TTC549 (cell line): ENCODE measurements around the gene SFMBT2.

Experiments
- FAIRE-seq: peaks from 2 replicates; lab custom pipeline; 2012; peaks lifted over from hg19 to GRCh38; lab: Jason Lieb, UNC

SFMBT2 gene

DNA sequence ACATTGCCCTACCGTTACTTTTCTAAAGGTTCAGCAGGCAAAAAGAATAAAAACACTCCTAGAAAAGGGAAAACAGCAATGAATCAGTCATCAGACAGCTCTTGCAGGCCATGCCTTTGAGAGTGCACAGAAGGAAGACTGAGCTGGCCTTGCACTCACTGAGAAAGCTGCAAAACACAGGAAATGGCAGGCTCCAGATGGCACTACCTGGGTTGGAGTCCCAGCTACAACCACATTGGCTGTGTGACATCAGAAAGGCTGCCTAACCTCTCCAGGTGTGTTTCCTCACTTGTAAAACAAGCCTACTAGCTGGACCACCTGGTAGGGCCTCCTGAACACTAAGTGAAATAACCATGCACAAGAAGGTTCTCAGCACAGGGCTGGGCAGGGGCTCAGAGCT lies 113.7 kb downstream of the SFMBT2 start:
- FAIRE-seq, result no peak

DNA sequence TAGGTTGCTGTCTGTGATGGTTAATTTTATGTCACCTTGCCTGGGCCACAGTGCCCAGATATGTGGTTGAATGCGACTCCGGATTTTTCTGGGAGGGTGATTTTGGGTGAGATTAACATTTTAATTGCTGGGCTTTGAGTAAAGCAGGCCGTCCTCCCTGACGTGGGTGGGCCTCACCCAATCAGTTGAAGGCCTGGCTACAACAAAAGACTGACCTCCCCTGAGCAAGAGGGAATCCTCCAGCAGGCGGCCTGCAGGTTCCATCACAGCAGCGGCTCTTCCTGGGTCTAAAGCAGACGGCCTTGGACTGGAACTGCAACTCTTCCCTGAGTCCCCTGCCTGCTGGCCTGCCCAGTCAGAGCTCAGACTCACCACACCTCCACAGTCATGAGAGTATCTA lies 114.2 kb downstream of the SFMBT2 start:
- no peak for FAIRE-seq

DNA sequence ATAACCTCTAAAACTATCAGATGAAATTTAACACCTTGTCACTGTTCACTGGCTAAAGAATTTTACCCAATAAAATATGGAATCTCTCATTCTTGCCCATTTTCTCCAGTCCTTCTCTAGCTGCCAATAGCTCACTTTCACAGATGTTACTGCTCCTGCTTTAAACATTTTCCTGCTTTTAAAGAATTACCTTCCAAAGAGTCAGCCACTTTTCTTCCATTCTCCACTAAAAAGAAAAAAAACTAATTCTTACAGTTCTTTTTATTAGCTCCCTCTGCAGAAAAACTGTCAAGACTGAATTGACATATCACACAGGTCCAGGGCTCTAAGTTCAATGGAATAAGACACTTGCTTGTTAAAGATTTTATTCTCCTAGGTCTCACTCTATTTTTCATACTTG lies 114.8 kb downstream of the SFMBT2 start:
- no peak for FAIRE-seq

DNA sequence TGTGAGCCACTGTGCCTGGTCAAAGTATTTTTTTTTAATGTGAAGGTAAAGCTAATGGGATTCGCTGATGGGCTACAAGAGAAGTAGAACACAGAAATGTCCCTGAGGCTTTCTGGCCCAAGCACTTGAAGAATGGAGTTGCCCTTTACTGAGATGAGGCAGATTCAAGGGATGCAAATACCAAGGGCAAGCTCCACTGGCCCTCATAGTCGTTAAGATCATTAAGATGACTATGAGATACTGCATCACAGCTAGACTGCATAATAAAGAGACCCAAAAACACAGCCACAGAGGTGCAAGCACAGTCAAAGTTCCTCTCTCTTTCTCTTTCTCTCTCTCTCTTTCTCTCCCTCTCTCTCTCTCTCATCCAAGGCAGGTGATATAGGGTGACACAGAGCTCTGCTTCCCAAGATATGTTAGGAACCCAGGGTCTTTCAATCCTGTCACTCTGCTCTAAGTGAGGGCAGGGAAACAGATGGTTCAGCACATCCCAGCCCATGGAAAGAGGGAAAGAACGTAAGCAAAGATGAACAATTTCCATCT lies 117.4 kb downstream of the SFMBT2 start:
- FAIRE-seq, result no peak

DNA sequence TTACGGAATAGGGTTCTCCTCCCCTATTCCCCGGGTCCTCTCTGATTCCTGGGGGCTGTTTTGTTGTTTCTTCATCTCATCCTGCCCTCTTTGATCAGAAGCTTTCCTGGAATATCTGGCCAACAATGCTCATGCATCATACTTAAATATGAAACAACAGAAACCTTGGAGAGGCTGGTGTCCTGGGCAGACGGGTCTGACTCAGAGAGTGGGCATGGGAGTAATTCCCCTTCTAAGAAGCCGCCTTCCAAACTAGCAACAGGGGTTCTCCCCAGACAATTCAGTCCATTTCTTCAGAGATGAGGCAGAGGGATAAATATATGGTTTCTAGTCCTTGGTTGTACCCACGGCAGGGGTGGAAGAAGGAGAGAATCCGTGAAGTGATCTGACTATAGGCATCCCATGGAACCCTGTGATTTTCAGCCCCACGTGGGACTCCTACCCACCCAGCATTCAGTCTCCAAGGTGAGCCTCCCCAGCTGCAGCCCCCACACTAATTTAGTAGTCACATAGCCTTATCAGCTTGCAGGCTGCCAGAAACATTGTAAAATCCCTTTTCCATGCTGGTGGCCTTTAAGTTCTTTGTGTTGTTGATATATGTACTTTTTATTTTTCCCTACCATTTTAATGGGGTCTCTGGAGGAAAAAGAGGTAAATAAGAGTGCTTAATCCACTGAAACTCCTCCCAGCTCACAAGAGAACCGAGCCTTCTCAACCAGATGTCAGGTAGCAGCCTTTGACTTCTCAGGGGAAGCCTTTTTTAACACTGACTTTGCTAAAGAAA lies 119.2 kb downstream of the SFMBT2 start:
- no peak for FAIRE-seq

DNA sequence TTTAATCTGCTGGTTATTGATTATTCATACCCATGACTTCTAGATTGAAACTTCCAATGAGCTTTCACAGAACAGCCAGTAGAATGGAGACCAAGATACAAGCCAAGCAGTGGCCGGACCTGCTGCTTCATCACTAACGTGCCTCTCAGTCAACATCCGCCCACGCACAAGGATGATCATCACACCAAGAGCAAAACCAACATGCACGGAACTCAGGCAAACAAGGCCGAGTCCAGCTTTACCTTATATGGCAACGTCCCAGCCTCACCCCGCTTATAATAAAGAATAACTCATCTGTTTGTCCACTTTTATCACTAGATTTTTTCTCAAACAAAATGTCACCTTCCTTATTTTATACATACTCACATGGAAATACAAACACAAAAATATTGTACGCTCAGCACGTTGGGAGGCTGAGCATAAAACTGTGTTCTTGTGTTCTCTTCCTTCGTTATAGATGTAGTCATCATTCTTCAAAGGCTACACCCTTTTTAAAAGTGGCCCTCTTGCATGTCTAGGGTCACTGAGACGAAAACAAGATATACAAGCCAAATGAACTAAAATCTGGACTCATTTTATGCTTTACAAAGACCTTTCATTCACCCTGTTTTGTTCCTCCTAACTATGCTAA lies 122.7 kb downstream of the SFMBT2 start:
- FAIRE-seq, result no peak

DNA sequence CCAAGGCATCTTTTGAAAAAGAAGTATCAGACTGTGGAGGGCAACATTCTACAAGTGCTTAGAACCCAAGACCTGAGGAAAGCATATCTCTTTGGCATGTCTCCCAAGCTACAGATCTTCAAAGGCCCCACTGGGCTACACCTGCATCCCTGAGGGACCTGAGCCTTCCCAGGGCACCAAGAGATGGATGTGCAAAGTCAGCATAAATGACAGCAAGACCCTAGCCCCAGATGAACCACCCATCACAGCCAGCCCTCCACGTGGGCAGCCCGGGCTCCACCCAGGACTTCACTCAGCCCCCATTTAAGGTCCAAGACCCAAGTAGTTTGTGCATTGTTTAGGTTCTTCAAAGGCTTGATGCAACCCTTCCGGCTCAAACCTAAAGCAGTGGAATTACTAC lies 123.5 kb downstream of the SFMBT2 start:
- no peak for FAIRE-seq

DNA sequence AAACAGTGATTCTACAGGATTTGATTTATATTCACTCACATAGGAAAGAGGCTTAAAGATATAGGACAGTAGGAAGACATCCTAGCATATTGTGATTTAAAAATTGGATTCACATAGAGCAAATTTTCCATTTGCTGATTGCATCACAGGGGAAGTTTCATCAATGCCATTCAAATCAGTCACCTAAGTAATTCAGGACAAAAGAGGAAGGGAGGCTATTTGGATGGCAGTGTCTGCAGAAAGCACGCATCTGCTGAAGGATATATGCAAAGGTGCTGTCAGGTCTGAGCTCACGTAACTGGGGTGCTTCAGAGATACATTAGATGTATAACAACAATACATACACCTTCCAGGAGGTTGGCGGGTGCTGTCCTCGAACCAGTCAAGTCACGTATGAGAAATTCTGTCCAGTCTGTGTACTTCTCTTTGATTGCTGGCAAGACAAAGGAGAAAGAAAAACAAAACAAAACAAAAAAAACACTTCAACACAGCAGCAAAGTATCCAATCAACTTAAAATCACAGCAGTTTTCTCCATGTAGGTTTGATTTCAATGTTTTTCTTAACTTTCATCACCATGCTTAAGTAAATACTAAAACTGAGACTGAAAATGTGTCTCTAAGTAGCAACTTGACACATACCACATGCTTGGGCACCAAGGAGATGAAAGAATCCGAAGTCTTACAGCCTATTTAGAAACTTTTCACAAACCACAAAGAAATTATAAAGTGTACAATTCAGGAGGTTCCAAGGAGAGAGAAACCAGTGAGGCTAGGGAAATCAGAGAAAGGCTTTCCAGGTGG lies 125.1 kb downstream of the SFMBT2 start:
- no peak for FAIRE-seq

DNA sequence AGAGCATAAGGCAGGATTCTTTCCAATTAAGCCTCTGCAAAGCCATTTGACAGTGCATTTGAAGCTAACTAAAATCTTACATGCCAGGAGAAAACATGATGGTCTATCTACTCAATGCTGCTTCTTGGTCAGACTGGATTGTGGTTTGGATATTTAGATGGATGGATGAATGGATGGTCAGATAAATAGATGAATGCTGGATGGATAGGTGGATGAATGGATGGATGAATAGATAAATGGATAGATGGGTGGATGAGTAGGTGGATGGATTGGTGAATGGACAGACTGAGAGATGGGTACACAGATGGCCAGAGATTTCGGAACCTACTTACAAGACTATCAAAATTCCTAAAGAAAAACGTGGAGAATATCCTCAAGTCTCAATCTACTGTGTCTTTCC lies 127.6 kb downstream of the SFMBT2 start:
- no peak for FAIRE-seq

DNA sequence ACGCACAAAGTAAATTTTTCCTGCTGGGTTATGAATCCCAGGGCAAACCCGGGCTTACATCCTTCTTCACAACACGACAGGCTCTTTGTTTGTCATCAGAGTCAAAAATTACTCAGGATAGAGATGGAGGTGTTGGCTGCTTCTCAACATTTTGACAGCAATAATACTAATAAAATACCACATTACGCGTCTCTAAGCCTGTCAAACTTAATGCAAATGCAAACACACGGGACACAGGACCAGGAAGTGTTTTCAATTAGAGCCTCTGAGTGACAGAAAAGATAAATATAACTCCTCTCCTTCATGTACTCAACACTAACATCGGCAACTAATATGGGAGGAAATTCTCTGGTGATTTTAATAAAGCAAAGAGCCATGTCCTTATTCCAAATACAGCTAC lies 128.4 kb downstream of the SFMBT2 start:
- no peak for FAIRE-seq

DNA sequence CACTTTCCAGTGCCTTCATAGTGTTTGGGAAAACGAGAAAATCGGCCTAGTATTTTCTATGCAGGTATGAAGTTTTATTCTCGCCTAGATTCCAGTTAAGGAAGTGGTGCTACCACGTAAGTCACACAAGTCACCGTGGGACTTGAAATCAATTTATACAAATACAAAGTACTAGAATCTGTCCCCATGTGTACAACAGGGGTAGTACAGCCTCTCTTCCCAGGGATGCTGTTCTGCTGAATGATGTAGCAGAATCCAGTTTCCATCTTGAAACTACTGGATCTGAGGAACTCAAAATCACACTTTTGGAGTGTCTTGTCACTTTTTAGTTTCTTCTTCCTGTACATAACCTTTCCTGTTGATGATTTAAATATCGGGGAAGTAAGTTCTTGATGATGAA lies 129.4 kb downstream of the SFMBT2 start:
- no peak for FAIRE-seq

DNA sequence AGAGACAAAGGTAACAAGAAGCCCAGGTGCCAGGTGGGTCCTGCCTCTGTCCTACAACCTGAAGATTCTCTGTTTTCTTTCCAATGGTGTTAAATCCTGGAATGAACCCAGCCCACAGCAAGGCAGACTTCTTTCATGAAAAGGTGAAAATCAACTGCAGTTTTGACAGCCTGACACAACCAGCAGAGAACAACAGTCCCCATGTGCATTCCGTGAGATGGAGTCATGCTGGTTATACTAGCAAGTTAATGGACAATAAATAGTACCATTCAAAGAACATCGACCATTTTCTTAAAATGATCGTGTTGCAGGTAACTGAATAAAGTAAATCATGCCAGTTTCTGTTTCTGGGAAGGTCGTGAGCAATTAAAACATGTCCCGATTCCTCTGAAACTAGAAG lies 131.5 kb downstream of the SFMBT2 start:
- FAIRE-seq, result no peak

DNA sequence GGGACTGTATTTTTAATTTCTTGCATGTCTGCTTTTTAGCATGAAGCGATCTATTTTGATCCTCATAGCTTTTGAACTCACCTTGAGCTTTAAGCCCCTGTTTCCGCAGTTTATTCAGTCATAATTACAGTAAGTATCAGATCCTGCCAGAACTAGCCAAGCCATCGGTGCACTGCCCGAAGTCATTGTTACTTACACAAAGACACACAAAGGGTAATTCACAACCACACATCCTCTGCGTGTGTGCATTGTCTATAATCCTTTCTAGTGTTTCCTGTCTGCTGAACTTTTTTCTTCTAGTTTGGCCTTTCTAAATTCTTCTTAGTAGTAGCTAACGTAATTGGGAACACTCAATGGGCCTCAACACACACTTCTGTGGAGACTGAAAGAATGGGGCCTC lies 133.0 kb downstream of the SFMBT2 start:
- FAIRE-seq, result no peak

DNA sequence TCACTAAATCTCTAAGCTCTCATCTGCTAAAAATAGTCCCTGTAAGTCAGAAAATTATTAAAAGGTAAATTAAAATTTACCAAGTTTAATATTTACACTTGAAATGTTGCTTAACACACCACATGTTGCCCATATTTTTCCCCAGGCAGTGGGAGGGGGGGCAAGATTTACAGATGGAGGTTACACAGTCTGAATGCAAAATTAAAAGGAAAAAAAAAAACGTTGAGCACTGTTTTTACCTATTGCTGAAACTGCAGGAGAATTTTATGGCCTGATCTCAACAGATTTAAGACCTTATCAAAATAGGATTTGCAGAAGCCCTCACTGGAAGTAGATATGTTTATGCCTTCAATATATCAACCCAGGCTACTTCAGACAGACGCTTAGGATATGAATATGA lies 133.4 kb downstream of the SFMBT2 start:
- no peak for FAIRE-seq

DNA sequence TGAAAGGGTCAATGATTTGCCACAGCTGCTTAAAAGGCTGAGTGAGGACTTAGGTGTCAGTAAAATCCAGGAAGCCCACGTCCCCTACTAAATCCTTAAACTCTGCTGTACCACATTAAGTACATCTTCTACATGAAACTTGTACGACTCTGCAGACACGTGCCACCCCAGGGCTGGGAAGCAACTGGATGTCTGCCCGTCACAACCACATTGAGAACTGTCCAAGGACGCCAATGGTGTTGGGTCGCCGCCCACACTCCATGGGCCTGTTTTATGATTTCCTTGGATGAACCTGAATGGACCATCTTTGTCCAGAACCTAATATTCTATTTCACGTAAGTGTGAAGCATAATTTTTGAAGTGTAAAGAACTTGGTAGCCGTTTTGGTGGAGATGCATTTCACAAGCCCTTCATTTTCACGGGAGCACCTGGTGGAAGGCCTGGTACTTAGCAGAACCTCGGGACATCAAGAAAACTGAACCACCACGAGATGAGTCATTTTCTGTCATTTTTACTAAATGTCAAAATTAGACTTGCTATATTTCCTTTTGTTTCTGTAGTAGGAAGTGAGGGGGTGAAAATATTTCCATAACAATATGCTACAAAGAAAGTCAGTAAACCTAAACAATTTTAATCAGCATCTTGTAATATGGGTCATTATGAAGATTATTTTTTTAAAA lies 134.9 kb downstream of the SFMBT2 start:
- no peak for FAIRE-seq

DNA sequence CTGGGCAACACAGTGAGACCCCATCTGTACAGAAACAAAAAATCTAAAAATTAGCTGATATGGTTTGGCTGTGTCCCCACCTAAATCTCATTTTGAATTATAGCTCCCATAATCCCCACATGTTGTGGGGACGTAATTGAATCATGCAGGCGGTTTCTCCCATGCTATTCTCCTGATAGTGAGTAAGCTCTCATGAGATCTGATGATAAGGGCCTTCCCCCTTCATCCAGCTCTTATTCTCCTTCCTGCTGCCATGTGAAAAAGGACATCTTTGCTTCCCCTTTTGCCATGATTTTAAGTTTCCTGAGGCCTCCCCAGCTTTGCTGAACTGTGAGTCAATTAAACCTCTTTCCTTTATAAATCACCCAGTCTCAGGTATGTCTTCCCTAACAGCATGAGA lies 136.5 kb downstream of the SFMBT2 start:
- no peak for FAIRE-seq

DNA sequence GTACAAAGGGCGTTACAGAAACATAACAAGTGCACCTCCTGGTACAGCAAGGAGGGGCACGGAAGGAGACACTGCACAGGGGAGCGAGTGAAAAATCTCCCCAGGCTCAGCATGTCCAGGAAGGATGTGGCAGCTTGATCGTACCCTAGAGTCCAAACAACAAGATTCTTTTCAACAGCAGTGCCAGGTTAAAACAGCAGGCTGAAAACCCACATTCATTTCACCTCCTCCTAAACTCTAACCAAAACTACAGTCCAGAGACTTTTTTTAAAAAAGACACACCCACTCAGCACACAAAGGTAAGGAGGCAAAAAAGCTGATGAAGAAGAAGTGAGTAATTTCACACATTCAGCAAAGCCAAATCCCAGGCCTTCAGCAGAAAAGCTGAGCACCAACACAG lies 138.8 kb downstream of the SFMBT2 start:
- FAIRE-seq, result no peak

DNA sequence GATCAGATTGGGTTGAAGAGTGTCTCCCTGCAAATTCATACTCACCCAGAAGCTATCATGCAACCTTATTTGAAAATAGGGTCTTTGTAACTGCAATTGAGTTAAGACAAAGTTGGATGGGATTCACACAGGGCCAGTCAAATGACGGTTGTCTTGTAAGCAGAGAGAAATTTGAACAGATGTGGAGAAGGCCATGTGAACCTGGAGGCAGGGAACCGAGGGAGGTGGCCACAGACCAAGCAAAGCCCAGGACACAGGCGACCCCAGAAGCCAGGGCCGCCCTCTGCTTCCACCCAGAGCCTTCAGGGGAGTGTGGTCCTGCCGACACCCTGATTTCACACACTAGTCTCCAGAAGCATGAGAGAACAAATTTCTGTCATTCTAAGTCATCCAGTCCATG lies 140.8 kb downstream of the SFMBT2 start:
- FAIRE-seq, result no peak

DNA sequence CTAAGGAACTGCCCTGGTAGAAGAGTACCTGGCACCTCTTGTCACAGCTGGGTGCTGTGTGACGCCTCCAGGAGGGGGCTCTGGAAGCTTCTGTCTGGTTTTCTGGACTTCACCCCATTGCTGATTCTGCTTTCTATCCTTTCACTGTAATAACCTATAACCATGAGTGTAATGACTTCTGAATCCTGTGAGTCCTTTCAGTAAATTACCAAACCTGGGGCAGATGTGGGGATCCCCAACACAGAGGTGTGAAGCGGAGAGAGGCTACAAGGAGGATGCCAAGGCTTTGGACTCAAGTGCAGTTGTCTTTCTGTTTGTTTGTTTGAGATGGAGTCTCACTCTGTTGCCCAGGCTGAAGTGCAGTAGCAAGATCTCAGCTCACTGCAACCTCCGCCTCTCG lies 143.7 kb downstream of the SFMBT2 start:
- FAIRE-seq, result no peak

DNA sequence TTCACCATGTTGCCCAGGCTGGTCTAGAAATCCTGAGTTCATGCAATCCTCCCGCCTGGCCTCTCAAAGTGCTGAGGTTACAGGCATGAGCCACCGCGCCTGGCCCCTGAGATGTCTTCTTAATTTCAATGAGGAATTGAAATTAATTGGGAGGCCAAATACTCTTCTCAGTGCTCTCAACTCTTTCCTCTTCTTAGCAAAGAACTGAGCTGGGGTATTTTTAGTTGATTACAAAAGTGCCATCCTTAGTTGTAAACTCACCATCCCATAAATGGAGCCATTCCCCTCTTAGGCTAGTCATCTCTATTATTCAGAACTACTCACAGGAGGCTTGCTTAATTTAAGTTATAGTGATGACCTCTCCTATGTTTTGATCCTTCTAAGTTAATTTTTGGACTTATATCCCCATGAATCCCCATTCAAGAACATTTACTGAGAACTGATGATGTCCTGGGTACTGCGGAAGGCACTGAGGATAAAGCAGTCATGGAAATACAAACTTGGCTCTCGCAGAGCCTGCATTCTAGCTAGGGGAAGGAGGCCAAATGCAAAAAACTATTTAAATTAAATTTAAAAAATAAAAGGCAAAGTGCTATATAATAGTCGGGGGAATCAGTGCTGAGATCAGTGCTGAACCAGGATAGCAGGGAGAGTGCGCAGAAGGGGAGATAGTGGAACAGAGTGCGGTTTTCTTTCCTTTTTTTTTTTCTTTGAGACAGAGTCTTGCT lies 145.3 kb downstream of the SFMBT2 start:
- FAIRE-seq, result no peak

DNA sequence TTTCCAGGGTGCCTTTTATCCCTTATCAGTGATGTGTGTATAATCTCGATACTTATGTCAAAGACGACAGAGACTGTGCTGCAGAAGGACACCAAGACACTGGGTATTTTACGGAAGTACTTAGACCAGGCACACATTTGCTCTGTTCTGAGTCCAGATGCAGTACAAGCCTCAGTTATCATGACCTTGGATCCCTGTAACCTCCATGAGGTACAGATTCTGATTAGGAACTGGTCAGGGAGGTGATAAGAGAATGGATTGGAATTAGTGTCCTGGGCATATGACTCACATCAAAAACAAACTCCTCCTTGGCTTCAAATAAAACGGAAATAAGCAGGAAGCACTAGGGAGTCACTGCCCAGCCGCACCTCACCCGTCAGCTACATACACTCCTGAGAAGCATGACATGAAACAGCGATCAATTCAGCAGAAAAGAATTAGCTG lies 146.5 kb downstream of the SFMBT2 start:
- FAIRE-seq, result no peak

DNA sequence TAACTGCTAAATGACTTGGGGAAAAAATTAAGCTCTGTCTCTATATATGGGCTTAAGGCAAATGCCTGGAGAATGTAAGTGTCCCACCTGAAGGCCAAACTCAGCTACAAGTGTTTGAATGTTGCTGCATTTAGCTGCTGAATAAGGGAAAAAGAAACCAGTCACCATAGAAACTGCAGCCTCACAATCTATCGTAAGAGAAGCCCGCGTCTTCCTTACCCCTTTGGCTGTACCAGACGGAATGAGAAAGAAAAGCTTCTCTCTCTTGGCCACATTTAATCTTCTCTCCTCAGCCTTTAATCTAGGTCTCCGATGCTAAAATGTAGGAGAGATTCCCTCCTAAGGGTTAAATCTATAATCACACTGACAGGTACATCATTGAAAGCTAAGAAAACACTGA lies 147.2 kb downstream of the SFMBT2 start:
- FAIRE-seq, result no peak
